GM19455 (cell line): ENCODE results near the gene U2AF2.

Source experiments
- ATAC-seq: cut with Tn5 transposase; IDR thresholded peaks from one replicate; pipeline ENCODE4 v1.9.1; 2021; ENCODE audit not compliant: unreplicated experiment

Gene U2AF2

DNA sequence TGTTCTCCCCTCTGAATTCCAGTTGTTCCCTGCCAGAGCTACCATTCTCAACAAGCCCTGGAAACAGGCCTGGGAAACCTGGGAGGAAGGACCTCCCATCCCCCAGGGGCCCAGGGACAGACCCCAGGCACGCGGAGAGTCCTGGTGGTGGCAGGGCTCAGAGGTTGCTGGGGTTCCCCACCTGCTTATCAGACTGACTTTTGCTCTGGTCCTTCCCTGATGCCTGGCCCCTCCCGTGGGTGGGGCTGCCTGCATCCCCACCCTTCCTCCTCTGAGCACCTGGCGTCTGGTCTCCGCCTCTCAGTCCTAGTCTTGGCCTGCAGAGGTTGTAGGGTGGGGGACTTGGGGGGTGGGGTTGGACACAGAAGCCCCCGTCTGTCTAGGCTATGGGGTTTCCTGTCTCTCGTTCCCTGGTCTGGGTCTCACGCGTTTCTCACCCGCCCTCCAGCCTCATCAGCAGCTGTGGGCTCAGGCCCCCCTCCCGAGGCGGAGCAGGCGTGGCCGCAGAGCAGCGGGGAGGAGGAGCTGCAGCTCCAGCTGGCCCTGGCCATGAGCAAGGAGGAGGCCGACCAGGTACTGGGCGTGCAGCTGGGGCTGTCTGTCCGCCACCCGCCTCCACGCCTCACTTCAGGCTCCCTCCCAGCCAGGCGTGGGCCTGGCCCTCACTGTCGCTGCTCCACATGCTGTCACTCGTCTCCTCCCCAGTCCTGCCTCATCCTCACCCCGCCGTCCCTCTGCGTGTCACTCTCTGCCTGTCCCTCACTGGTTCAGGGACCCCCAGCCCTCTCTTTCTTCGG, 33.8 kb downstream of the U2AF2 start:
- no peak for ATAC-seq

DNA sequence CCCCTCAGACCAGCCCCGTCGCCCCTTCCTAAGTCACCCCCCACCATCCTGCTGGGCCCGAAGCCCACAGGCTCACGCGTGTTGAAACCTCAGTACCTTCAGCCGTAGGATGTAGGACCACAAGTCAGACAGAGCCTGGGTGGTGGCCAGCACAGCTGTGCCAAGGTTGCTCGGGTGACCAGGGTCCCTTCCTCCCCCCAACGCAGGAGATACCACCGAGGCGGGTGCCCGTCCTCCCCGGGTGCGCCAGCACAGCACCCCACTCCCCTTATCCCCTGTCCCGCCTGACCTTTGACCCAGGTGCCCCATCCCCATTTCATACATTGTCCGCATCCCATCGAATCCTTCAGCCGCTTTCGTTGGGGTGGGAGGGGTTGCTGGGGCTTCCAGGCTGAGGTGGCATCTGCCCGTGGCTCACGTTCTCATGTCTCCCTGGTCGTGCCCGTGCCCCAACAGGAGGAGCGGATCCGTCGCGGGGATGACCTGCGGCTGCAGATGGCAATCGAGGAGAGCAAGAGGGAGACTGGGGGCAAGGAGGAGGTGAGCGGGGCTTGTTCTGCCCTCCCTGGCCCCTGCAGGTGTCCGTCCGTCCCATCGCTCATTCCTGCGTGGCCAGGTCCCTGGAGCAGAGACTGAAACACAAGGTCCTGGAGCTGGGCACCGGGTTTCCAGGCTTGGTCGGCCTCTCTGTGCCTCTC, 34.7 kb downstream of the U2AF2 start:
- ATAC-seq = no peak

DNA sequence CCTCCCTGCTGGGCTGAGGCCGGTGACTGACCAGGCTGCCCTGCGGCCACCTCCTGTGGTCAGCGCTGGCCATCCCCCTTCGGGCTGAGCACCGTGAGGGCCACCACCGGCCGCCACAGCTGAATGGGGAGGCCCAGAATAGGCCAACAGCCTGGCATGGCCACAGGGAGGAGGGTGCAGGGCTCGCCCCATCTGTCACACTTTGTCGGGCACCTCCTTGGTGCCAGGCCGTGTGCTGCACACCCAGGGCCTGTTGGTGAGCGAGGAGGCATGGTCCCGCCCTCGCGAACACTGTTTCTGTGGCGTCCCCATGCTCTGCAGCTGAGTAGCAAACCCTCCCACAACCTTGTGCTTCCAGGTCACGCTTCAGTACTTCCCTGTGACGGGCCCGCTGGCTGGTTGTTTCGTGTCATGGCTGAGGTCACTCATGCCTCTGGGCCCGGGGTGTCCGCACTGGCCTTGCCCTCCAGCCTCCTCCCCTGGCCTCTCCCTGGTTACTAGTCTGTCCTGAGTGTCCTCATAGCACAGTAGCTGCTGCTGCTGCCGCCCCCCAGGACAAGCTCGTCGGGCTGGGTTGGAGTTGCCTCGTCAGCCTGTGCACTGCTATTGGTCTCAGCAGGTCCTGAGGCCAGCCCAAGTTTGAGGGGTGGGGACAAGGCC, 35.4 kb downstream of the U2AF2 start:
- no peak for ATAC-seq

DNA sequence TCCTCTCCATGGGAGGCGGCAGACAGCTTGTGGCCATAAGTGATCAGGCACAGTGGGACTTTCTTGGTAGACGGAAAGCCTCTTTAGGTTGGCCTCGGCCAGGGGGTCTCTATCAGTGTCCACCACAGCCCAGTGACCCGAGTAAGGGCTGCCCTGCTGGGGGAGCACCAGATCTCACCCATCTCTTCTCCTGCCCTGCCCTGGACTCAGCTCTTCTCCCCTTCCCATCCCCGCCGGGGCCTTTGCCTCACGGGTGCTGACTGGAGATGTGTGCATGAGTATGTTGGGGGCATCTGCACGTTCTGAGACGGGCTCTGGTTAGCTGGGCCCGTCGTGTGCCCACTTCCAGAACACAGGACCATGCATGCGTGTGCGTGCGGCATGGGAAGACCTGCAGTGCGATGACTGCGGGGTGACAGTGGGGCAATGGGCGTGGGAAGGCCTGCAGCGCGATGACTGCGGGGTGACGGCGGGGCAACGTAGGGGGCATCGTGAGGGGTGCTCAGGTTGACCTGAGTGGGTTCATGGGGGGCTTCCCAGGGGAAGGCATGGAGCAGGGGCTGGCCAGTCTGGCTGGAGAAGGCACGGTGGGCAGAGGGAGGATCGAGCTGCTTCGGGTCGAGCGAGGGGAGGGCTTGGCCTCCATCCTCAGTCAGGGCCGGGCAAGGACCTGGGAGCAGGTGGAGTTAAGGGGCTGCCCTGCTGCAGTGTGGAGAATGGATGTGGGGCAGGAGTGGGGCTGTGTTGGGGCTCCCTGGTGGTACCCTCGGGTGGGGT, 36.1 kb downstream of the U2AF2 start:
- no peak for ATAC-seq

DNA sequence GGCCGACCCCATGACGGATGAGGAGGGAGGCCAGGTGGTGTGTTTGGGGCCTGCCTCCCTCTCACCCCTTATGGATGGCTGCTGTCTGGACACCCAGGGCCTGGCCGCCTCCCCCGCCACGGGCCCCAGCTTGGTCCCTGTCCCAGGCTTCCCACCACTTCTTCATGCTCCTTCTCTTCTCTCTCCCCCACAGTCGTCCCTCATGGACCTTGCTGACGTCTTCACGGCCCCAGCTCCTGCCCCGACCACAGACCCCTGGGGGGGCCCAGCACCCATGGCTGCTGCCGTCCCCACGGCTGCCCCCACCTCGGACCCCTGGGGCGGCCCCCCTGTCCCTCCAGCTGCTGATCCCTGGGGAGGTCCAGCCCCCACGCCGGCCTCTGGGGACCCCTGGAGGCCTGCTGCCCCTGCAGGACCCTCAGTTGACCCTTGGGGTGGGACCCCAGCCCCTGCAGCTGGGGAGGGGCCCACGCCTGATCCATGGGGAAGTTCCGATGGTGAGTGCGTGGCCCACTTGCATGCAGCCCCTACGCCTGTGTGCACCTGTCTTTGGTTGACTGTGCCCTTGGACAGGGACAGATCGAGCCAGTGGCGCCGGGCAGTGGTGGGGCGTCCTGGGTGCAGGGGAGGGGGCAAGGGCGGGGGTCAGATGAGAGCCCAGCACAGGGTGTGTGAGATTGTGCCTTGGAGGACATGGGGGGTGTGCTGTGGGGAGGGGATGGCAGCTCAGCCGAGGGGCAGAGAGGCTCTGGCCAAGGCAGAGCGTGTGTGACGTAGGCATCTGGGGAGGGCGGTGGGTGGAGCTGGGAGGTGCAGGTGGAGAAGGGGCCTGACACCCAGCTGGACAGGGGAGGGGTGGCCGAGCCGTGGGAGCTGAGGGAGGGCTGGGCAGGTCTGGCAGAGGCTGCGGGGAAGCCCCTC, 37.0 kb downstream of the U2AF2 start:
- ATAC-seq = no peak

DNA sequence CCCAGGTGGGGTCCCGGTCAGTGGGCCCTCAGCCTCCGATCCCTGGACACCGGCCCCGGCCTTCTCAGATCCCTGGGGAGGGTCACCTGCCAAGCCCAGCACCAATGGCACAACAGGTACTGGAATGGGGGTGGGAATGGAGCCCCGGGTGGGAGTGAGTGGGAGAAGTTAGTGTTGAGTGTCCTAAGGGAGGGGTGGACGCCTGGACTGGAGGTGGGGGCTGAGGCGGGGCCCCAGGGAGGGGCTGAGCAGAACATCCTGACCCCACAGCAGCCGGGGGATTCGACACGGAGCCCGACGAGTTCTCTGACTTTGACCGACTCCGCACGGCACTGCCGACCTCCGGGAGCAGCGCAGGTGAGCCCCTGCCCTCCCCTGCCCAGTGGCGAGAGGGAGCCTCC, 37.8 kb downstream of the U2AF2 start:
- no peak for ATAC-seq

DNA sequence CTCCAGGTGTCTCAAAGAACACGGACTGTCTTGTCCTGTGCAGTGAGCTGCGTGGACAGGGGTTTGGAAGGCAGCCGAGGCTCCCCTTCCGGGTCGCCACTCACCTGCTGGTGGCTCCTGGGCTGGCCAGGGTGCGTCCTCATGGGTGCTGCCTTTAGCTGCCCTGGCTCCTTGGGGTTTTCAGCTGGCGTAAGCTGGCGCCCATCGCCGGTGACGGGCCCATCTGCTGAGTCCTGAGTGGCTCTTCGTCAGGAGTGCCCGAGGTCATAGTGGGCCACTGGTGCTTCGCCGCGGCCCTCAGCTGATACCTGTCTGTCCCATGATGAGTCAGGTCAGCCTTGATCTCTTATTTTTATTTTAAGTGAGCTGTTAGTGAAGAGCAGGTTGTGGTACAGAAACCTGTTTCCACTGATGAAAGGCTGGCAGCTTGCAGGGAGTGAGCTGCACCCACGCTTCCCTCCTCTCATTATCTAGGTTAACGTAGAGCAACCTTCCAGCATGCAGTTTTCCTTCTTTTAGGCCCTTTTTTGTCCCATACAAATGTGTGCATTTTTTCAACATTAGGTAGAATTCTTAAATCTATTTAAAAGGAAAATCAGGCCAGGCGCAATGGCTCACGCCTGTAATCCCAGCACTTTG, 38.6 kb downstream of the U2AF2 start:
- ATAC-seq = no peak

DNA sequence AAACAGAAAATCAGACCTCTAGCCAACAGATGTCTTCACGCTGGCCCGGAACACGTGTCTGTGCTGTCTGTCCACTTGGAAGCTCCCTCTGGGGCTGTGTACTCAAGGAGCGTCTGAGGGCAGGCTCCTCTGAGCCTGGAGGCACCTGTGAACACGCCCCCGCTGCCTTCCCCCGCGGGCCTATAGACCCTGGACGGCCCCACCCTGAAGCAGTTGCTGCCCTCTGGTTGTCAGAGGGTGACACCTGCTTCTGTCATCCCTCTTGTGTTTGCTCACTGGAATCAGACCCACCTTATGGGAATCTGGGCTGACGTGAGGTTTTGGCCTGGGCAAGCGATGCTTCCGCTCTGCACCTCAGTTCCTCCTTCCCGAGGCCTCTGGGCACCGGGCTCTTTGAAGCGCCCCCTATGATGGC, 39.4 kb downstream of the U2AF2 start:
- no peak for ATAC-seq

DNA sequence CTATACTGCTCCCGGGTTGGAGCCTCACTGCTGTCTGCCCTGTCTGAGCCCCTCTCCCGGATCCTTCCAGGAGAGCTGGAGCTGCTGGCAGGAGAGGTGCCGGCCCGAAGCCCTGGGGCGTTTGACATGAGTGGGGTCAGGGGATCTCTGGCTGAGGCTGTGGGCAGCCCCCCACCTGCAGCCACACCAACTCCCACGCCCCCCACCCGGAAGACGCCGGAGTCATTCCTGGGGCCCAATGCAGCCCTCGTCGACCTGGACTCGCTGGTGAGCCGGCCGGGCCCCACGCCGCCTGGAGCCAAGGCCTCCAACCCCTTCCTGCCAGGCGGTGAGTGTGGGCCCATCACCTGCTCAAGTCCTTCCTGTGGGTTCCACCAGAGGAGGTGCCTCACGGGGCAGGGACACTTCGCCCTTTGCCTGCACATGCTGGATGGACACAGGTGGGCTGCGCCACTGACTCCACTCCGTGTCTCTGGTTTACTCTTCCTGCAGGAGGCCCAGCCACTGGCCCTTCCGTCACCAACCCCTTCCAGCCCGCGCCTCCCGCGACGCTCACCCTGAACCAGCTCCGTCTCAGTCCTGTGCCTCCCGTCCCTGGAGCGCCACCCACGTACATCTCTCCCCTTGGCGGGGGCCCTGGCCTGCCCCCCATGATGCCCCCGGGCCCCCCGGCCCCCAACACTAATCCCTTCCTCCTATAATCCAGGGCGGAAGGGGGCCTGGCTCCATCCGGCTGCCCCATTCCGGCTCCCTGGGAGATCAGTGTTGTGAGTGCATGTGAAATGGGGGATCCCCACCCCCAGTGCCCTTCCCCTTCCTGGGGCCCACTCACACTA, 40.0 kb downstream of the U2AF2 start:
- no peak for ATAC-seq

DNA sequence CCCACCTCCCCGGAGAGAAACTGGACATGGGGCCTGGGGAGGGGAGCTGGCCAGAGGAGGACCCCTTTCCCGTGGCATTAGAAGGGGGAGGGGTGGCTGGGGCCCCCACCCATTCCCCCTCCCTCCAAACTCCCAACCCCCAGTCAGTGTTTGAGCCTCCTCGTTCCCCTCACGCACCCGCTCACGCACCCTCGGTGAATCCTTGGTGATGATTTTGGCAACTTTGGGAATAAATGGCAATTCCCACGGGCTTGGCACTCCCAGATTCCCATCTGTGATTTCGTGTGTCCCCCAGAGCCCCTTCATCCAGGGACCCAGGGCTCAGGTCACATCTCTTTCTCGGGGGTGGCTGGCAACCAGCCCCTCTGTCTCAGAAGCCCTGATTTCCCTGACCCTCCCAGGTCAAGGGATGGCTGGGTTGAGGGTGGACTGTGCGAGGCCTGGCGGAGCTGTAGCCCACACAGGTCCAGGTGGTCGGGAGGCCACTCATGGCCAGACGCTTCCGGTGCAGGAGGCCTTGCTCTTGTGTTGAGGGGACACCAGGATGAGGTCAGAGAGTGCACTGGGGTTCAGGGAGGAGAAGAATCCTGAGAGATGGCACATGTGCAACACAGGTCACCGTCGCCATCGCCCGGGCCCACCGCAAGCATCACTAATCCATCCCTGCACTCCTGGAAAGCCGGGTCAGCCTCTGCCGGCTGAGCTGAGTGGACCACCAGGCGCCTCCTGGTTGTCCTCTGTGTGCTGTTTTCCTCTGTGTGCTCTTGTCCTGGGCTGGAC, 40.9 kb downstream of the U2AF2 start:
- ATAC-seq = no peak

DNA sequence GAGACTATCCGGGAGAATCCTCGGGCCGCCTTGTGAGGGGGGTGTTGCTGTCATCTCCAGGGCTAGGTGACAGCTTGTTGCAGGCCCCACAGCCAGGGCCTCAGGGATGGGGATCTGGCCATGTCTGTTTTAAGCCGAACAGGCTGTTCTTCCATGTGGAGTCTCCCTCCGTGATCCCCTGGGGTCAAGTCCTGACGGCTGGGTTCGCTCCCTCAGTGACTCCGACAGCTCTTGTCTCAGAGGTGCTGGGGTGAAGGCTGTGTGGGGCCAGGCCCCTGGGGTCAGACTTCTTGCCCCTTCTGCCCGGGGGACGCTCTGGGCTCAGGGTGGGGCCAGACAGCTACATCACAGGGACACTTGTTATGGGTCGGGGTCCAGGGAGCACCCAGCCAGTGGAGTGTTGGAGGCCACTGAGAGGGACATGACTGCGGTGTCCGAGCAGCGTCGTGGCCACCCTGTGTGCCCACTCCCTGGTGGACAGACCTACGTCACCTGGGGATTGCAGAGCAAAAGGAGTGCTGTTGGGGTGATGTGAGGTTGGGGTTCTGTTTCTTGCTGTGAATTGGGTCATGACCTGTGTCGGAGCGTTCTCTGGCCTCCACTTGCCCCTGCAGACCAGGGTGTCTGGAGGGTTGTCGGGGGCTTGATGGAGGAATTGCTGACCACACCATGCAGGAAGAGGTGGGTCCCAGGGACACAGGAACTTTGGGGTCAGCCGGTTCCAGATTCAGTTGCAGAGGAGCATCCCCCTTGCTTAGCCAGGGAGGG, 41.6 kb downstream of the U2AF2 start:
- no peak for ATAC-seq

DNA sequence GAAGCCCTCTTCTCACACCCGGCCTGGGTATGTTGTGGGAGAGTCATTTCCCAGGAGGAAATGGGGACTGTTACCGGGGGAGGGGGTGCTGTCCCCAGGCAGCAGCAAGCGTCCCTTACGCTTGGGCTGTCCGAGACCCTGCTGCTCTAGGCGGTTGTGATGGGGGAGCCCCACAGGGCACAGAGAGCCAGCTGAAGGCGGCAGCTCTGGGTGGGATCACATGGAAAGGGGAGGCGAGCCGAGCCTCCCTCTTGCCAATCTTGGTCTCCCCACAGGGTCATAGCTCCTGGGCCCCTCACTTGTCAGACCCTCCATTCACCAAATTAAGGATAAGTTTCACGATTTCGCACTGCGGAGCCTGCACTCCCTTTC, 42.2 kb downstream of the U2AF2 start:
- no peak for ATAC-seq

DNA sequence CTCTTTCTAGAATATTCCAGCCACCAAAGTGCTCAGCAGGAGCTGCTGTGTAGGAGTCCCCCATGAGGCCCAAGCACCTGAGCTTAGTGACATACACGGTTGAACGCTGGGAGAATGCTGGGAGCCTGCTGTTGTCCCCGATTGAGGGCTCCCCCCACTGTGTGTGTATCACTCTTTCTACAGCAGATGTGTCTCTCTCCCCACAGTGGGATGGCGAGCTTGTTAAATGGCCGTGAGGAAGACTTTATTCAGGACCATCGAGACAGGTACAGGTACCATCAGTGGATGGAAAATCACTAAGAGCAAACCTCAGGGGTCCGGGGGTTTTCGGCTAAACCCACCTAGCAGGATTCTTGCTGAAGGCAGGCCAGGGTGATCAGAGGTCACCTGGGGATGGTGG, 42.9 kb downstream of the U2AF2 start:
- no peak for ATAC-seq

DNA sequence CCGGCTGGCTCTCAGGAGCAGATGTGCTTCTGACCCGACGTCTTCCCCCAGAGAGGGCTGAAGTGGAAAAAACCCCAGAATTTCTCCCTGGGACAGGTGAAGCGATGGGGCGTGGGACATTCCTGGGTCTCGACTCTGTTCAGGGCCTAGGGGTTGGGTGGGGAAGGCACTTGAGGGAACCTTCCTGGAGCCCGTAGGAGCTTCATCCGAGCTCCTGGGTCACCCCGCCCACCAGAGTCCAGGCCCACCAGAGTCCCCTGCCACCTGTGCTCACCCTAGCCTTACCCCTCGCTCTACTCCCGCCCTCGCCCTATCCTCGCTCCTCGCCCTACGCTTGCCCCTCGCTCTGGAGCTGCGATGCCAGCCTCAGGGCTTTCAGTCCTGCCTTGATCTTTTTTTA, 43.4 kb downstream of the U2AF2 start:
- no peak for ATAC-seq

DNA sequence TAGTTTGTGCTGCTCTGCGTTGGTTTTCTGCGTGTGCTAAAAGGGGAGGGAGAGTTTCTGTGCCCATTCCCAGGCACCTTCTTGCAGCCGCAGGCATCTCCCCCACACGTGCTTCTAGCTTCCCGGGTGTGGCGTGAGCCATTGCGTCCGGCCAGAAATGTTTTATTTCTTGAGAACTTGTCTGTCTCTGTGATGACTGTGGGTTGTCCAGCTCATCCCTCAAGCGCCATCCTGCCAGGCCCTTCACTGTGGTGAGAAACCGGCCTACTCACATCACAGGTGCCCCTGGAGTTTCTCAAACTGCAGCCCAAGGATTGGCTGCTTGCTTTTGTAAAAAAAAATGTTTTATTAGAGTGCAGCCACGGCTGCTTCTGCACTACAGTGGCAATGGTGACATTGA, 44.4 kb downstream of the U2AF2 start:
- no peak for ATAC-seq

DNA sequence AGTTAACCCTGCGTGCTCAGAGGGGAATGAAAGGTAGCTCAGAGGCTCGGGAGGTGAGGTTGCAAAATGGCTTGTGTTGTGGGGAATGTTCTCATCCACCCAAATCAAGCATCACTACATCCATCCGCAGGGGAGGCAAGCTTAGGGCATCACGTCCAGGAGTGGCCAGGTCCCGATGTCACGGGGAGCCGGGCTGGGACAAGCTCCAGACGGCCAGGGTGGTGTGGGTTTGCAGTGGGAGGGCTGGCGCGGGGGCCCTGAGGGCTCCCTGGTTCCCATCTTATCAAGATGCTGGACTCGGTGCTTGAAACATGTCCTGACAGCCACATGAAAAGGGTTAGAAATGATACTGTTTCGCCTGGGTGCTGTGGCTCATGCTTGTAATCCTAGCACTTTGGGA, 46.0 kb downstream of the U2AF2 start:
- no peak for ATAC-seq

DNA sequence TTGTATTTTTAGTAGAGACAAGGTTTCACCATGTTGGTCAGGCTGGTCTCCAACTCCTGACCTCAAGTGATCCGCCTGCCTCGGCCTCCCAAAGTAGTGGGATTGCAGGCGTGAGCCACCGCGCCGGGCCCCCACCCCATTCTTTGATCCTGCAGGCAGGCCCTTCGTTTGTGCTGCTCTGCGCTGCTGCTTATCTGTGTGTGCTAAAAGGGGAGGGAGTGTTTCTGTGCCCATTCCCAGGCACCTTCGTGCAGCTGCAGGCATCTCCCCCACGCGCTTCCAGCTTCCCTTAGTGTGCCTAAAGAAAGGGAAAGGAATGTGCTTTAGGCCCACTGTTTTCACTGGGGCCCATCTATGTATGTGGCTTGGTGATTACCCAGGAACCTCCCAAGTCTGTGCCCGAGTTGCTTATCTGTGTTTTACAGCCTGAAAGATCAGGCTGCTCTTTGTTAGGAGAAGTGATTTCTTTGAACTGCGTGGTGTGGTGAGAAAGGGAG, 47.3 kb downstream of the U2AF2 start:
- ATAC-seq = no peak
